K562 (cell line): ENCODE results near the gene TAL1. TPM values are rescaled to one million over a fixed set of nuclear protein-coding genes. Genes with fewer than 3 reads are reported as not detected.

ENCODE experiments used
- CTBP1 ChIP-seq: fragments of 450-650 bp; IDR thresholded peaks from 2 replicates; pipeline ENCODE4 v1.6.1; 2016; ENCODE audit warnings: borderline replicate concordance
- EP300 ChIP-seq: IDR thresholded peaks from 2 replicates; pipeline ENCODE4 v1.6.1; 2012; ENCODE audit warnings: low read length, improper control_type of control experiment
- GATAD2A ChIP-seq: fragments of 450-650 bp; IDR thresholded peaks from 2 replicates; pipeline ENCODE4 v1.6.1; 2017
- JUN ChIP-seq, 2 experiments: sonication (generic) in 1 of 2; formaldehyde crosslinking in 1 of 2; IDR thresholded peaks; 2 replicates each; pipeline versions ENCODE4 v1.6.1 to v1.8.0; 2012 to 2022; ENCODE audit warnings: borderline replicate concordance in 2 of 2, mild to moderate bottlenecking in 2 of 2, improper control_type of control experiment in 1 of 2, low read depth in 1 of 2, low read length in 1 of 2, missing genetic modification reagents in 1 of 2
- MTA3 ChIP-seq: fragments of 450-650 bp; formaldehyde crosslinking; IDR thresholded peaks from 2 replicates; pipeline ENCODE4 v1.6.1; 2017; ENCODE audit warnings: mild to moderate bottlenecking, borderline replicate concordance
- NFIC ChIP-seq: fragments of 450-650 bp; IDR thresholded peaks from 2 replicates; pipeline ENCODE4 v1.6.1; 2017; ENCODE audit warnings: mild to moderate bottlenecking, inconsistent platforms
- NR2C2 ChIP-seq, 2 experiments: fragments of 200-800 bp in 1 of 2; sonication (Bioruptor generic) in 1 of 2; sonication (generic) in 1 of 2; formaldehyde crosslinking in 1 of 2; IDR thresholded peaks; 2 replicates each; pipeline versions ENCODE4 v1.6.1 to v1.8.0; 2016 to 2022; ENCODE audit warnings: mild to moderate bottlenecking in 1 of 2, missing compliant biosample characterization in 1 of 2, missing genetic modification characterization in 1 of 2, missing genetic modification reagents in 1 of 2
- POLR2AphosphoS2 ChIP-seq: IDR thresholded peaks from 2 replicates; pipeline ENCODE4 v1.6.1; 2012; ENCODE audit warnings: low read length, improper control_type of control experiment
- POLR2AphosphoS5 ChIP-seq: IDR thresholded peaks from 2 replicates; pipeline ENCODE4 v1.6.1; 2011; ENCODE audit warnings: mild to moderate bottlenecking, low read depth, low read length, moderate library complexity; ENCODE audit not compliant: control insufficient read depth, insufficient read depth
- RNF2 ChIP-seq: sonication (generic); IDR thresholded peaks from 2 replicates; pipeline ENCODE4 v1.6.1; 2016
- SOX6 ChIP-seq: fragments of 450-650 bp; IDR thresholded peaks from 2 replicates; pipeline ENCODE4 v1.6.1; 2014; ENCODE audit warnings: mild to moderate bottlenecking
- SPI1 ChIP-seq: IDR thresholded peaks from 2 replicates; pipeline ENCODE4 v1.6.1; 2011; ENCODE audit warnings: low read depth, low read length, control low read depth, borderline replicate concordance
- SREBF2 ChIP-seq: sonication (generic); formaldehyde crosslinking; IDR thresholded peaks from 2 replicates; pipeline ENCODE4 v1.4.0; 2020; ENCODE audit warnings: mild to moderate bottlenecking, missing genetic modification reagents
- ZBTB5 ChIP-seq: fragments of 450-650 bp; IDR thresholded peaks from 2 replicates; pipeline ENCODE4 v1.6.1; 2017; ENCODE audit warnings: antibody characterized with exemption
- ZNF592 ChIP-seq: fragments of 450-650 bp; IDR thresholded peaks from 2 replicates; pipeline ENCODE4 v1.6.1; 2017; ENCODE audit warnings: antibody characterized with exemption, mild to moderate bottlenecking
- polyA plus RNA-seq, 8 experiments: library from polyadenylated mRNA; depleted of rRNA in 4 of 8; stranded (reverse) in 5 of 8; unstranded in 3 of 8; fragments of >200 nt; fragmentation: Nextera tagmentation in 2 of 8; fragmentation: Illumina TruSeq in 1 of 8; extraction: Ambion mirVana in 2 of 8; extraction: Trizol in 1 of 8; gene quantifications; 2 replicates each; pipeline versions ENCODE4 v1.2.1 to v1.2.3, GENCODE V29; 2011 to 2014; ENCODE audit warnings: inconsistent platforms in 1 of 8, missing spikeins in 1 of 8
- total RNA-seq, 7 experiments: library from RNA; depleted of rRNA in 6 of 7; stranded (reverse); fragments of >200 nt in 6 of 7; fragmentation: Illumina TruSeq in 2 of 7; extraction: Trizol in 2 of 7; gene quantifications; 2 replicates each; pipeline versions ENCODE4 v1.2.1 to v1.2.3, GENCODE V29; 2011 to 2021; ENCODE audit warnings: low replicate concordance in 1 of 7

The TAL1 gene
- total and polyA plus RNA-seq, 9 of the 15 experiments (the other 6 are each of a cell fraction or from before 2014, with no cell fraction given) = 18.5 to 106 (median 59.7) TPM

- peak; percentile 85 for TF ChIP-seq ZBTB5
- TF ChIP-seq POLR2AphosphoS2 = 0 out of 2 replicates have a peak, but pooled peaks have one; percentile 45
- TF ChIP-seq JUN (IDR thresholded peaks at IDR 0.05; ENCODE audit: borderline replicate concordance, low read depth, low read length) = no peak
- 0 out of 2 replicates have a peak, but pooled peaks have one; percentile 31 for TF ChIP-seq JUN (CRISPR knock-in tag; IDR thresholded peaks at IDR 0.05; ENCODE audit: borderline replicate concordance)
- TF ChIP-seq SPI1 = peak; percentile 17; the same call in 1 of the 2 replicates
- 0 out of 2 replicates have a peak, but pooled peaks have one; percentile 6 for TF ChIP-seq NR2C2 (CRISPR knock-in tag; IDR thresholded peaks at IDR 0.05)
- no peak for TF ChIP-seq NR2C2 (tag; IDR thresholded peaks at IDR 0.05)
- peak; percentile 83 for TF ChIP-seq RNF2
- TF ChIP-seq CTBP1 = peak; percentile 46; the same call in 1 of the 2 replicates
- no peak; the same call in 1 of the 2 replicates for TF ChIP-seq SOX6
- 0 out of 2 replicates have a peak, but pooled peaks have one; percentile 32 for TF ChIP-seq MTA3
- TF ChIP-seq EP300 = peak; percentile 66; the same call in 1 of the 2 replicates
- TF ChIP-seq SREBF2 (CRISPR knock-in tag) = no peak
- peak; percentile 73 for TF ChIP-seq POLR2AphosphoS5
- TF ChIP-seq ZNF592 = peak; percentile 63; the same call in 1 of the 2 replicates
- peak; percentile 44 for TF ChIP-seq NFIC
- TF ChIP-seq GATAD2A = peak; percentile 70; the same call in 1 of the 2 replicates
These were observed 481 bp downstream of the TAL1 start (continued) for GRCh38 chr1:47231301-47232186.
